Panc1 (cell line): ENCODE measurements around the gene ABCB6.

Experiments
- CTCF ChIP-seq: fragments of 450-650 bp; IDR thresholded peaks from 2 replicates; pipeline ENCODE4 v1.5.1; 2017; ENCODE audit warnings: mild to moderate bottlenecking
- POLR2AphosphoS5 ChIP-seq: IDR thresholded peaks from 2 replicates; pipeline ENCODE4 v1.6.1; 2012; ENCODE audit warnings: mild to moderate bottlenecking, low read depth, low read length, moderate library complexity

GRCh38 chr2:219175486-219175885 is 43.3 kb downstream of the ABCB6 start:
- TF ChIP-seq CTCF = no peak
- no peak for TF ChIP-seq POLR2AphosphoS5
